ENCODE measurements around the gene VAMP7. TPM values are rescaled to one million over a fixed set of nuclear protein-coding genes. Genes with fewer than 3 reads are reported as not detected.

VAMP7 gene
- total and polyA plus RNA-seq, 9 of the 15 experiments (the other 6 are each of a cell fraction or from before 2014, with no cell fraction given), result 38.4 to 100 (median 67.7) TPM

DNA sequence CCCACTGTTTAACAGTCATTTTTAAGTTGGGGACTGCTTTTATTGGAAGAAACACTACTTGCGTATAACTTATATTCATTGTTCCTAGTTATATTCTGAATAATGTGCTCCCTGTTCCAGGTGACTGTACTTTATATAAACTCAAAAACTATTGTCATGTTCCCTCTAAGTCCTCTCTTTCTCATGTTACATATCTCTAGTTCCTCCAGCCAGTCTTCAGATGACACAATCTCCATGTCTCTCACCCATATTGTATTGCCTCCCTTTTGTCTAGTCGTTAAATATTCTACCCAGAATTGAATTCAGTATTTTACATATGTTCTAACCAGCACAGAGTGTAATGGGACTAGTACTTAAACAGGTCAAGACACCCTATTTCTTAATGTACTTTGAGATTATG lies 5.3 kb downstream of the VAMP7 start (continued):
- TF ChIP-seq, protein P1, sequence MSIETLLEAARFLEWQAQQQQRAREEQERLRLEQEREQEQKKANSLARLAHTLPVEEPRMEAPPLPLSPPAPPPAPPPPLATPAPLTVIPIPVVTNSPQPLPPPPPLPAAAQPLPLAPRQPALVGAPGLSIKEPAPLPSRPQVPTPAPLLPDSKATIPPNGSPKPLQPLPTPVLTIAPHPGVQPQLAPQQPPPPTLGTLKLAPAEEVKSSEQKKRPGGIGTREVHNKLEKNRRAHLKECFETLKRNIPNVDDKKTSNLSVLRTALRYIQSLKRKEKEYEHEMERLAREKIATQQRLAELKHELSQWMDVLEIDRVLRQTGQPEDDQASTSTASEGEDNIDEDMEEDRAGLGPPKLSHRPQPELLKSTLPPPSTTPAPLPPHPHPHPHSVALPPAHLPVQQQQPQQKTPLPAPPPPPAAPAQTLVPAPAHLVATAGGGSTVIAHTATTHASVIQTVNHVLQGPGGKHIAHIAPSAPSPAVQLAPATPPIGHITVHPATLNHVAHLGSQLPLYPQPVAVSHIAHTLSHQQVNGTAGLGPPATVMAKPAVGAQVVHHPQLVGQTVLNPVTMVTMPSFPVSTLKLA (conservative IDR thresholded peaks at IDR 0.05), result no peak
- TF ChIP-seq FOXA1 (IDR thresholded peaks at IDR 0.05; ENCODE audit: borderline replicate concordance), result no peak
- TF ChIP-seq, protein P2, sequence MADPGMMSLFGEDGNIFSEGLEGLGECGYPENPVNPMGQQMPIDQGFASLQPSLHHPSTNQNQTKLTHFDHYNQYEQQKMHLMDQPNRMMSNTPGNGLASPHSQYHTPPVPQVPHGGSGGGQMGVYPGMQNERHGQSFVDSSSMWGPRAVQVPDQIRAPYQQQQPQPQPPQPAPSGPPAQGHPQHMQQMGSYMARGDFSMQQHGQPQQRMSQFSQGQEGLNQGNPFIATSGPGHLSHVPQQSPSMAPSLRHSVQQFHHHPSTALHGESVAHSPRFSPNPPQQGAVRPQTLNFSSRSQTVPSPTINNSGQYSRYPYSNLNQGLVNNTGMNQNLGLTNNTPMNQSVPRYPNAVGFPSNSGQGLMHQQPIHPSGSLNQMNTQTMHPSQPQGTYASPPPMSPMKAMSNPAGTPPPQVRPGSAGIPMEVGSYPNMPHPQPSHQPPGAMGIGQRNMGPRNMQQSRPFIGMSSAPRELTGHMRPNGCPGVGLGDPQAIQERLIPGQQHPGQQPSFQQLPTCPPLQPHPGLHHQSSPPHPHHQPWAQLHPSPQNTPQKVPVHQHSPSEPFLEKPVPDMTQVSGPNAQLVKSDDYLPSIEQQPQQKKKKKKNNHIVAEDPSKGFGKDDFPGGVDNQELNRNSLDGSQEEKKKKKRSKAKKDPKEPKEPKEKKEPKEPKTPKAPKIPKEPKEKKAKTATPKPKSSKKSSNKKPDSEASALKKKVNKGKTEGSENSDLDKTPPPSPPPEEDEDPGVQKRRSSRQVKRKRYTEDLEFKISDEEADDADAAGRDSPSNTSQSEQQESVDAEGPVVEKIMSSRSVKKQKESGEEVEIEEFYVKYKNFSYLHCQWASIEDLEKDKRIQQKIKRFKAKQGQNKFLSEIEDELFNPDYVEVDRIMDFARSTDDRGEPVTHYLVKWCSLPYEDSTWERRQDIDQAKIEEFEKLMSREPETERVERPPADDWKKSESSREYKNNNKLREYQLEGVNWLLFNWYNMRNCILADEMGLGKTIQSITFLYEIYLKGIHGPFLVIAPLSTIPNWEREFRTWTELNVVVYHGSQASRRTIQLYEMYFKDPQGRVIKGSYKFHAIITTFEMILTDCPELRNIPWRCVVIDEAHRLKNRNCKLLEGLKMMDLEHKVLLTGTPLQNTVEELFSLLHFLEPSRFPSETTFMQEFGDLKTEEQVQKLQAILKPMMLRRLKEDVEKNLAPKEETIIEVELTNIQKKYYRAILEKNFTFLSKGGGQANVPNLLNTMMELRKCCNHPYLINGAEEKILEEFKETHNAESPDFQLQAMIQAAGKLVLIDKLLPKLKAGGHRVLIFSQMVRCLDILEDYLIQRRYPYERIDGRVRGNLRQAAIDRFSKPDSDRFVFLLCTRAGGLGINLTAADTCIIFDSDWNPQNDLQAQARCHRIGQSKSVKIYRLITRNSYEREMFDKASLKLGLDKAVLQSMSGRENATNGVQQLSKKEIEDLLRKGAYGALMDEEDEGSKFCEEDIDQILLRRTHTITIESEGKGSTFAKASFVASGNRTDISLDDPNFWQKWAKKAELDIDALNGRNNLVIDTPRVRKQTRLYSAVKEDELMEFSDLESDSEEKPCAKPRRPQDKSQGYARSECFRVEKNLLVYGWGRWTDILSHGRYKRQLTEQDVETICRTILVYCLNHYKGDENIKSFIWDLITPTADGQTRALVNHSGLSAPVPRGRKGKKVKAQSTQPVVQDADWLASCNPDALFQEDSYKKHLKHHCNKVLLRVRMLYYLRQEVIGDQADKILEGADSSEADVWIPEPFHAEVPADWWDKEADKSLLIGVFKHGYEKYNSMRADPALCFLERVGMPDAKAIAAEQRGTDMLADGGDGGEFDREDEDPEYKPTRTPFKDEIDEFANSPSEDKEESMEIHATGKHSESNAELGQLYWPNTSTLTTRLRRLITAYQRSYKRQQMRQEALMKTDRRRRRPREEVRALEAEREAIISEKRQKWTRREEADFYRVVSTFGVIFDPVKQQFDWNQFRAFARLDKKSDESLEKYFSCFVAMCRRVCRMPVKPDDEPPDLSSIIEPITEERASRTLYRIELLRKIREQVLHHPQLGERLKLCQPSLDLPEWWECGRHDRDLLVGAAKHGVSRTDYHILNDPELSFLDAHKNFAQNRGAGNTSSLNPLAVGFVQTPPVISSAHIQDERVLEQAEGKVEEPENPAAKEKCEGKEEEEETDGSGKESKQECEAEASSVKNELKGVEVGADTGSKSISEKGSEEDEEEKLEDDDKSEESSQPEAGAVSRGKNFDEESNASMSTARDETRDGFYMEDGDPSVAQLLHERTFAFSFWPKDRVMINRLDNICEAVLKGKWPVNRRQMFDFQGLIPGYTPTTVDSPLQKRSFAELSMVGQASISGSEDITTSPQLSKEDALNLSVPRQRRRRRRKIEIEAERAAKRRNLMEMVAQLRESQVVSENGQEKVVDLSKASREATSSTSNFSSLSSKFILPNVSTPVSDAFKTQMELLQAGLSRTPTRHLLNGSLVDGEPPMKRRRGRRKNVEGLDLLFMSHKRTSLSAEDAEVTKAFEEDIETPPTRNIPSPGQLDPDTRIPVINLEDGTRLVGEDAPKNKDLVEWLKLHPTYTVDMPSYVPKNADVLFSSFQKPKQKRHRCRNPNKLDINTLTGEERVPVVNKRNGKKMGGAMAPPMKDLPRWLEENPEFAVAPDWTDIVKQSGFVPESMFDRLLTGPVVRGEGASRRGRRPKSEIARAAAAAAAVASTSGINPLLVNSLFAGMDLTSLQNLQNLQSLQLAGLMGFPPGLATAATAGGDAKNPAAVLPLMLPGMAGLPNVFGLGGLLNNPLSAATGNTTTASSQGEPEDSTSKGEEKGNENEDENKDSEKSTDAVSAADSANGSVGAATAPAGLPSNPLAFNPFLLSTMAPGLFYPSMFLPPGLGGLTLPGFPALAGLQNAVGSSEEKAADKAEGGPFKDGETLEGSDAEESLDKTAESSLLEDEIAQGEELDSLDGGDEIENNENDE (IDR thresholded peaks at IDR 0.05; ENCODE audit: low read depth, low read length), result no peak
- TF ChIP-seq, protein P3, sequence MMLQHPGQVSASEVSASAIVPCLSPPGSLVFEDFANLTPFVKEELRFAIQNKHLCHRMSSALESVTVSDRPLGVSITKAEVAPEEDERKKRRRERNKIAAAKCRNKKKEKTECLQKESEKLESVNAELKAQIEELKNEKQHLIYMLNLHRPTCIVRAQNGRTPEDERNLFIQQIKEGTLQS (IDR thresholded peaks at IDR 0.05), result no peak
- TF ChIP-seq, protein P3 (CRISPR knock-in tag; conservative IDR thresholded peaks at IDR 0.05), result no peak
- TF ChIP-seq, protein P4, sequence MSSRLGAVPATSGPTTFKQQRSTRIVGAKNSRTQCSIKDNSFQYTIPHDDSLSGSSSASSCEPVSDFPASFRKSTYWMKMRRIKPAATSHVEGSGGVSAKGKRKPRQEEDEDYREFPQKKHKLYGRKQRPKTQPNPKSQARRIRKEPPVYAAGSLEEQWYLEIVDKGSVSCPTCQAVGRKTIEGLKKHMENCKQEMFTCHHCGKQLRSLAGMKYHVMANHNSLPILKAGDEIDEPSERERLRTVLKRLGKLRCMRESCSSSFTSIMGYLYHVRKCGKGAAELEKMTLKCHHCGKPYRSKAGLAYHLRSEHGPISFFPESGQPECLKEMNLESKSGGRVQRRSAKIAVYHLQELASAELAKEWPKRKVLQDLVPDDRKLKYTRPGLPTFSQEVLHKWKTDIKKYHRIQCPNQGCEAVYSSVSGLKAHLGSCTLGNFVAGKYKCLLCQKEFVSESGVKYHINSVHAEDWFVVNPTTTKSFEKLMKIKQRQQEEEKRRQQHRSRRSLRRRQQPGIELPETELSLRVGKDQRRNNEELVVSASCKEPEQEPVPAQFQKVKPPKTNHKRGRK (tag; IDR thresholded peaks at IDR 0.05), result no peak
- no peak for TF ChIP-seq XRCC4 (IDR thresholded peaks at IDR 0.05; ENCODE audit: extremely low read depth, insufficient read depth, insufficient read length)
- no peak for TF ChIP-seq COPS2 (conservative IDR thresholded peaks at IDR 0.05)
- TF ChIP-seq, protein P5, sequence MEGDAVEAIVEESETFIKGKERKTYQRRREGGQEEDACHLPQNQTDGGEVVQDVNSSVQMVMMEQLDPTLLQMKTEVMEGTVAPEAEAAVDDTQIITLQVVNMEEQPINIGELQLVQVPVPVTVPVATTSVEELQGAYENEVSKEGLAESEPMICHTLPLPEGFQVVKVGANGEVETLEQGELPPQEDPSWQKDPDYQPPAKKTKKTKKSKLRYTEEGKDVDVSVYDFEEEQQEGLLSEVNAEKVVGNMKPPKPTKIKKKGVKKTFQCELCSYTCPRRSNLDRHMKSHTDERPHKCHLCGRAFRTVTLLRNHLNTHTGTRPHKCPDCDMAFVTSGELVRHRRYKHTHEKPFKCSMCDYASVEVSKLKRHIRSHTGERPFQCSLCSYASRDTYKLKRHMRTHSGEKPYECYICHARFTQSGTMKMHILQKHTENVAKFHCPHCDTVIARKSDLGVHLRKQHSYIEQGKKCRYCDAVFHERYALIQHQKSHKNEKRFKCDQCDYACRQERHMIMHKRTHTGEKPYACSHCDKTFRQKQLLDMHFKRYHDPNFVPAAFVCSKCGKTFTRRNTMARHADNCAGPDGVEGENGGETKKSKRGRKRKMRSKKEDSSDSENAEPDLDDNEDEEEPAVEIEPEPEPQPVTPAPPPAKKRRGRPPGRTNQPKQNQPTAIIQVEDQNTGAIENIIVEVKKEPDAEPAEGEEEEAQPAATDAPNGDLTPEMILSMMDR (IDR thresholded peaks at IDR 0.05 in 2 of 3, conservative IDR thresholded peaks at IDR 0.05 in 1 of 3; ENCODE audit: insufficient read depth in 2 of 3, low read depth in 1 of 3, low read length in 3 of 3), result no peak
